Ishikawa (cell line): Measurements from ENCODE around the gene KRCC1.

Source experiments
- CREB1 ChIP-seq: IDR thresholded peaks from 2 replicates; pipeline ENCODE4 v1.6.1; 2012; ENCODE audit warnings: low read depth
- EP300 ChIP-seq: IDR thresholded peaks from 2 replicates; pipeline ENCODE4 v1.6.1; 2012; ENCODE audit warnings: borderline replicate concordance
- RAD21 ChIP-seq: IDR thresholded peaks from 2 replicates; pipeline ENCODE4 v1.6.1; 2012; ENCODE audit warnings: low read depth
- REST ChIP-seq: IDR thresholded peaks from 2 replicates; pipeline ENCODE4 v1.6.1; 2012; ENCODE audit warnings: low read depth, mild to moderate bottlenecking
- USF1 ChIP-seq: IDR thresholded peaks from 2 replicates; pipeline ENCODE4 v1.6.1; 2012
- ZBTB7A ChIP-seq: IDR thresholded peaks from 2 replicates; pipeline ENCODE4 v1.6.1; 2012; ENCODE audit warnings: low read depth

- TF ChIP-seq ZBTB7A (no peak), REST (no peak), USF1 (no peak), CREB1 (no peak), RAD21 (no peak), EP300 (no peak)
Observed at GRCh38 chr2:88097891-88098557, 42.4 kb upstream of the KRCC1 start.
